NCI-H2196 treated with DMSO at 0.1 percent for 48 hours (cell line): Measurements from ENCODE around the gene HOXB8.

Source experiments
- DNase-seq: peaks from one replicate; lab custom pipeline; 2025; ENCODE audit not compliant: unreplicated experiment; lab: John Stamatoyannopoulos, UW

The HOXB8 gene

GRCh38 chr17:48586355-48587258 lies 28.5 kb downstream of the HOXB8 start:
- no peak for DNase-seq

- DNase-seq, result no peak
These were observed 30.8 kb downstream of the HOXB8 start for GRCh38 chr17:48584223-48584741.

GRCh38 chr17:48583708-48584222 lies 31.3 kb downstream of the HOXB8 start:
- no peak for DNase-seq

- no peak for DNase-seq
These were observed 32.4 kb downstream of the HOXB8 start for GRCh38 chr17:48582750-48583069.

- no peak for DNase-seq
These were observed 35.1 kb downstream of the HOXB8 start for GRCh38 chr17:48579760-48580554.

GRCh38 chr17:48579471-48579759 lies 35.7 kb downstream of the HOXB8 start:
- no peak for DNase-seq

- no peak for DNase-seq
These were observed 36.2 kb downstream of the HOXB8 start for GRCh38 chr17:48578616-48579470.

GRCh38 chr17:48577946-48578615 lies 37.0 kb downstream of the HOXB8 start, which contains the start of gene HOXB4:
TSS of gene HOXB4 (minus strand) at chr17:48578350. CDS start at chr17:48578319, 31 bp downstream.
- DNase-seq, result no peak

GRCh38 chr17:48577330-48577945 lies 37.7 kb downstream of the HOXB8 start:
- no peak for DNase-seq

GRCh38 chr17:48576479-48577309 lies 38.4 kb downstream of the HOXB8 start:
- no peak for DNase-seq

- DNase-seq, result no peak
These were observed 39.2 kb downstream of the HOXB8 start for GRCh38 chr17:48575673-48576478.

GRCh38 chr17:48575066-48575582 lies 40.0 kb downstream of the HOXB8 start:
- no peak for DNase-seq

- no peak for DNase-seq
These were observed 40.5 kb downstream of the HOXB8 start for GRCh38 chr17:48574505-48575065.

GRCh38 chr17:48571826-48572417 lies 43.2 kb downstream of the HOXB8 start:
- DNase-seq, result no peak

- DNase-seq, result no peak
These were observed 43.9 kb downstream of the HOXB8 start for GRCh38 chr17:48571024-48571818.

- no peak for DNase-seq
These were observed 44.6 kb downstream of the HOXB8 start for GRCh38 chr17:48570325-48571023.
